GM21737 (cell line): Measurements from ENCODE around the gene OTOF.

ENCODE experiments used
- ATAC-seq: cut with Tn5 transposase; IDR thresholded peaks from one replicate; pipeline ENCODE4 v1.9.1; 2021; ENCODE audit warnings: mild to moderate bottlenecking, moderate library complexity; ENCODE audit not compliant: unreplicated experiment

Gene OTOF

GRCh38 chr2:26503231-26503880 is 25.4 kb upstream of the OTOF start:
- ATAC-seq = peak; percentile 75

DNA sequence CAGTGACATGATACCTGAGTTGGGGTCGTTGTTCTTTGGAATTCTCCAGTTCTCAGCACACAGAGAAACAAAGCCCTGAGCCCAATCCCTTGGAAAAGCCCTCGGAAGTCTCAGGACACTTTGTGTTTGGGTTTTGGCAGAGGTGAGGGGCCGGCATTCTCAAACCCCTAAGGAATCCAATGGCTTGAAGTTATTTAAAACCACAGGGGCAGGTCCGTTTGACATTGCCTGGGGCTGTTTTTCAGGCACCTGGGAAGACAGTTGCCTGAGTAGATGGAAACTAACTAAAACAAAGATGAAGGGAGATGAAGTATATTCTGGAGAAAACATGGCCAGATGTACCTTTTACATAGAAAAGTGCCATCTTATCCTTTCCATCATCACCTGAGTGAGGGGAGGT is 22.5 kb upstream of the OTOF start:
- ATAC-seq = no peak

DNA sequence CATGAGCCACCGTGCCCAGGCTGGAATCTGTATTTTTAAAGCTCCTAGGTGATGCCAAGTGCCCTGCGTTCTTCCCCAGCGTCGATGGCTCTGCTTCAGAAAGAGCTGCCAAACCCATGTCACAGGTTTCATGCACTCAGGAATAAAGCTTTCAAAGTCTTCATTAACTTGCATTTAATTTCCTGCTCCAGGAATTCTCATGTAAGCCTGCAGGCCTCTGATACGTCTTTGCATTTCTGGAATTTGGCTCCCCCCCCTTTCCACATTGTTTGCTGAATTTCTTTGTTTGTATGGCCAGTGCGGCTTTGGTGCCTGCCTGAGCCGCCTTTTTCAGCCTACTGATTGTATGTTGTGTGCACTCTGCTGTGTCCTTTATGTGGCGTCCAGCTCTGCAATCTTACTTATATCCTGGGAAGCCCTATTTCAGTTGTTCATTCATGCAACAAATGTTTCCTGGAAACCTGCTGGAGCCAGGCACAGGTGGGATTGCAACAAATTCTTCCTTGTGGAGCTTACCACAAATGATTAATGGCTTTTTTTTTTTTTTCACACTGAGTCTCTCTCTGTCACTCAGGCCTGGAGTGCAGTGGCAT is 17.9 kb upstream of the OTOF start:
- no peak for ATAC-seq

DNA sequence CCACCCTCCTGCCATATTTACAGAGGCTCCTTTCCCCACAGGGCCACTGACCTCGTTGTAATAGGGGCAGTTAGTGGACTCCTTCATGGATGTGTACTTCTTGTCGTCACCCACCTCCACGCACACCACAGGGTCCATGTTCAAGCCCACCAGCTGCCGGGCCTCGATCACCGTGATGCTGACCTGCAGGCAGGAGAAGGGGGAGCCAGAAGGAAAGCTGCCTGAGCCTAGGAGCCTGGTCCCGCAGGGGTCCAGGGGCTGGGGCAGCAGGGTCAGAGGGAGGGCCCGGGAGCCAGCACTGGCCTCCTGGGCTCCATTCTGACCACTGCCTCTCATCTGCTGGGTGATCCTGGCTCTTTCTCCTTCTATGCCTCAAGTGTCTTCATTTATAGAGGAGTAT is 17.0 kb upstream of the OTOF start:
- no peak for ATAC-seq

DNA sequence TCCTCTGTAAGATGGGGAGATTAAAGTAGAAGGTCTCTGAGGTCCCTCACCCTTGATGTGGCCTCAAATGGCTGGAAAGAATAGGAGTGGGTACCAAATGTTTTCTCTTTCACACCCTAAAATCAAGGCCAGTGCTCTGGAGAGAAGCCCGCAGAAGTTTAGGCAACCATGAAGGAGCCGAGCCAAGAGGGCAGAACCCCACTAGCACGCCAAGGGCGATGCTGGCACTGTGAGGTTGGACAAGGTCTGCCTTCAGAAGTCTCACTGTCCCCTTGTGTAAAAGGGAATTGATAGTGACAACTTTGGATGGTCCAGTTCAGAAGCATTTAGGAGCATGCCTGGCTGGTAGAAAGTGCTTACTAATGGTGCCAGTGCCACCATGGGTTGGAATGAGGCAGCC is 16.3 kb upstream of the OTOF start:
- ATAC-seq = no peak

- ATAC-seq = no peak
Observed at GRCh38 chr2:26493566-26493965, 15.6 kb upstream of the OTOF start.

GRCh38 chr2:26492749-26493515 is 15.0 kb upstream of the OTOF start:
- no peak for ATAC-seq

DNA sequence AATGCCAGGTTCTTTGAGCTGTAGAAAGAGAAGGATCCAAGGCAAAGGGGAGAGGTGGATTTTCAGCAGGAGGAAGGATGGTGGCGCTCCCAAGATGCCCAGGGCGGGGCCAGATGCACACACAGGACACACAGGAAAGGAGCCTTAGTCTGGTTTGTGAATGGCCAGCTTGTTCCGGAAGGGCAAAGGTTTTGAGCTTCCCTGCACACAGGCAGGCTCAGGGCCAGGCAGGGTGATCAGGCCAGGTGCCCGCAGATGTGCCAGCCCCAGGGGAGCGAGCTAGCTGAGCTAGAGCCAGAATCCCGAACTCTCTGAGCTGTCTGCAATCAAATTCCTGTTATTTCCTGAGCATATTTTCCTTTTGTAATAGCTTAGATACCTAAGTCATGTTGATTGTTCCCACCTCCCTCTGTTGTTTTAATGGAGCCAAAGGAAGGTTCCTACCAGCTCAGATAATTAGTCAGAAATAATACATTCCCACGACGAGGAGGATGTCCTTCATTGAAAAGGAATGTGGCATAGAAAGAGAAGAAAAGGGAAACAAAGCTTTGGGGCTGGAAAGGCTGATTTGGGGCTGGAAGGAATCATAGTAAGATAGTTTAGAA is 13.7 kb upstream of the OTOF start:
- ATAC-seq = no peak

- no peak for ATAC-seq
Observed at GRCh38 chr2:26489213-26489850, 11.4 kb upstream of the OTOF start.

- no peak for ATAC-seq
Observed at GRCh38 chr2:26488463-26489212, 10.7 kb upstream of the OTOF start.

DNA sequence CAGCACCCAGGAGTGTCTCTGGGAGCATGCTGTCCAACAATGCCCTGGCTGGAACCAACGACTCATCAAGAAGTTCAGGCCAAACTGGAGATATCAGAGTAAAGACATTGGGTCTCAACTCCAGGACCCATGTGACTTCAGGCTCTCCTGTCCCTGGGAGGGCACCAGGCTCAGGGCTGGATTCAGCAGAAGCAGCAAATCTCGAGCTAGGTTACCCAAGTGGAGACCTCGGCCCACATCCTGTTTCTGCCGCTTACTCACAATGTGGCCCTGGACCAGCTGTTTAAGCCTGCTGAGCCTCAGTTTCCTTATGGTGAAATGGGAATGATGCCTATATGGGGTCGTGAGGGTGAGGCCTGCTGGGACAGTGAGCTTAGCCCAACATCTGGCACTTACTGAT is 9.3 kb upstream of the OTOF start:
- ATAC-seq = no peak

DNA sequence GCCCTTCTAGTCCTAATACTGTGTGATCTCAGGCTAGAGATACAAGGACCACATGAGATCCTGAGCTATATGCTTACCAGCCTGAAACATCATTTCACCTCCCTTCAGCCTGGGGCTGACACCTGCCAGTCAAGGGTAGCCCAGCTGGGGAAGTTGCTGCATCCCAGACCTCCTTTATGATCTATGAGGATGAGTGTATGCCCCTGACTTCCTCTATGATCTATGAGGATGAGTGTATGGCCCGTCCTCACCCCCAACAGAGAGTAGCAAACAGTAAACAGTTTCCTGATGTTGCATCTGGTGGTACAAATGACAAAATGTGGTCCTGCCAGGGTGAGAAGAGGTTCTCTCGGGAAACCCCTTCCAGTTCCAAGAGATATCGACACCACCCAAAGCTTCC is 8.9 kb upstream of the OTOF start:
- no peak for ATAC-seq

- no peak for ATAC-seq
Observed at GRCh38 chr2:26485725-26486418, 7.9 kb upstream of the OTOF start.

- no peak for ATAC-seq
Observed at GRCh38 chr2:26485099-26485498, 7.2 kb upstream of the OTOF start.

- no peak for ATAC-seq
Observed at GRCh38 chr2:26484579-26484978, 6.7 kb upstream of the OTOF start.

GRCh38 chr2:26483957-26484565 is 6.1 kb upstream of the OTOF start:
- no peak for ATAC-seq

GRCh38 chr2:26483516-26483915 is 5.6 kb upstream of the OTOF start:
- no peak for ATAC-seq

DNA sequence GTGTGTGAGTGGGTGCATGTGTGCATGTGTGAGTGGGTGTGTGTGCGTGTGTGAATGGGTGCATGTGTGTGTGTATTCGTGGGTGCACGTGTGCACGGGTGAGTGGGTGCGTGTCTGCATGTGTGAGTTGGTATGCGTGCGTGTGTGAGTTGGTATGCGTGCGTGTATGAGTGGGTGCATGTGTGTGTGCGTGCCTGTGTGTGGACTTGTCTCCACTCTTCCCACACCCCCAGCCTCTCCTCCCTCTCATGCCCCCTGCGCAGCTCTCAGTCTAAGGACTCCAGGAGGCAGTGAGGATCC is 5.1 kb upstream of the OTOF start:
- ATAC-seq = no peak

DNA sequence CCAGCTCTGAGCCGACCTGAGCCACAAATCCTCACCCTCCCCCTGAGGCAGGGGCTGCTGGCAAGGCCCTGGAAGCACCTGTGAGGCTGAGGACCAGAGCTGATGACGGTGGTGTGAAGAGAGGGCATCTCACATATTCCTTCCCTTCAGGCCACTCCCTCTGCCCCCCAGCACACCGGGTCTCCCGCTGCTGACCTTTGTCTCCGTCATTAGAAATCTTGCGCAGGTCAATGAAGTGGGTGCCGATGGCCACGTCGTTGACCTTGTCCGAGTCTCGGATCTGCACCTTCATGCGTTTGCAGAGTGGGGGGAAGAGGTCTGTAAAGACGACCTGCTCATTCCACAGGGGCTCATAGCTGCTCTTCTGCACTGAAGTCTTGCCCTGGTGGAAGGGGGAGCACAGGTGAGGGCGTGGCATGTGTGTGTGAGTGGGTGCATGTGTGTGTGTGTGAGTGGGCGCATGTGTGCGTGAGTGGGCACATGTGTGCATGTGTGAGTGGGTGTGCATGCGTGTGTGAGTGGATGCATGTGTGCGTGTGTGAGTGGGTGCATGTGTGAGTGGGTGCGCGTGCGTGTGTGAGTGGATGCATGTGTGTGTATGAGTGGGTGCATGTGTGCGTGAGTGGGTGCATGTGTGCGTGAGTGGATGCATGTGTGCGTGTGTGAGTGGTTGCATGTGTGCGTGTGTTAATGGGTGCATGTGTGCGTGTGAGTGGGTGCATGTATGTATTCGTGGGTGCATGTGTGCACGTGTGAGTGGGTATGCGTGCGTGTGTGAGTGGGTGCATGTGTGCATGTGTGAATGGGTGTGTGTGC is 4.5 kb upstream of the OTOF start:
- ATAC-seq = no peak
